K562 (cell line): ENCODE measurements around the gene UBE2N. TPM values are rescaled to one million over a fixed set of nuclear protein-coding genes. Genes with fewer than 3 reads are reported as not detected.

ENCODE experiments used
- ARNT ChIP-seq, 2 experiments: fragments of 450-650 bp; IDR thresholded peaks; 2 replicates each; pipeline ENCODE4 v1.6.1; 2016; ENCODE audit warnings: mild to moderate bottlenecking in 1 of 2
- C11orf30 ChIP-seq: fragments of 450-650 bp; IDR thresholded peaks from 2 replicates; pipeline ENCODE4 v1.6.1; 2016; ENCODE audit warnings: low read depth, mild to moderate bottlenecking
- CREM ChIP-seq: IDR thresholded peaks from 2 replicates; pipeline ENCODE4 v1.6.1; 2014; ENCODE audit warnings: antibody characterized with exemption, low read depth
- HNRNPH1 ChIP-seq: fragments of 200-400 bp; formaldehyde crosslinking; optimal IDR thresholded peaks from 2 replicates; pipeline ENCODE3; 2017; ENCODE audit warnings: low read depth, mild to moderate bottlenecking, low read length, moderate library complexity
- L3MBTL2 ChIP-seq: fragments of 450-650 bp; IDR thresholded peaks from 2 replicates; pipeline ENCODE4 v1.6.1; 2016; ENCODE audit warnings: mild to moderate bottlenecking, moderate library complexity
- SIX5 ChIP-seq, 2 experiments: IDR thresholded peaks; 2 replicates each; pipeline ENCODE4 v1.6.1; 2011; ENCODE audit warnings: low read length in 2 of 2, borderline replicate concordance in 1 of 2, low read depth in 1 of 2, mild to moderate bottlenecking in 1 of 2, moderate library complexity in 1 of 2; ENCODE audit not compliant: insufficient read depth in 1 of 2
- ZNF311 ChIP-seq: fragments of 250-450 bp; sonication (Bioruptor Pico); IDR thresholded peaks from 2 replicates; pipeline ENCODE4 v1.4.0; 2020; ENCODE audit warnings: mild to moderate bottlenecking, moderate library complexity
- ZNF407 ChIP-seq: fragments of 450-650 bp; IDR thresholded peaks from 2 replicates; pipeline ENCODE4 v1.6.1; 2016; ENCODE audit warnings: low read depth
- polyA plus RNA-seq, 8 experiments: library from polyadenylated mRNA; depleted of rRNA in 4 of 8; stranded (reverse) in 5 of 8; unstranded in 3 of 8; fragments of >200 nt; fragmentation: Nextera tagmentation in 2 of 8; fragmentation: Illumina TruSeq in 1 of 8; extraction: Ambion mirVana in 2 of 8; extraction: Trizol in 1 of 8; gene quantifications; 2 replicates each; pipeline versions ENCODE4 v1.2.1 to v1.2.3, GENCODE V29; 2011 to 2014; ENCODE audit warnings: inconsistent platforms in 1 of 8, missing spikeins in 1 of 8
- total RNA-seq, 7 experiments: library from RNA; depleted of rRNA in 6 of 7; stranded (reverse); fragments of >200 nt in 6 of 7; fragmentation: Illumina TruSeq in 2 of 7; extraction: Trizol in 2 of 7; gene quantifications; 2 replicates each; pipeline versions ENCODE4 v1.2.1 to v1.2.3, GENCODE V29; 2011 to 2021; ENCODE audit warnings: low replicate concordance in 1 of 7
- TF ChIP-seq, protein P1 (sequence below): fragments of 450-650 bp; IDR thresholded peaks from 2 replicates; pipeline ENCODE4 v1.7.1; 2018; ENCODE audit warnings: mild to moderate bottlenecking, low read depth; ENCODE audit not compliant: partially characterized antibody

The UBE2N gene
- total and polyA plus RNA-seq, 9 of the 15 experiments (the other 6 are each of a cell fraction or from before 2014, with no cell fraction given), result 189 to 826 (median 260) TPM

DNA sequence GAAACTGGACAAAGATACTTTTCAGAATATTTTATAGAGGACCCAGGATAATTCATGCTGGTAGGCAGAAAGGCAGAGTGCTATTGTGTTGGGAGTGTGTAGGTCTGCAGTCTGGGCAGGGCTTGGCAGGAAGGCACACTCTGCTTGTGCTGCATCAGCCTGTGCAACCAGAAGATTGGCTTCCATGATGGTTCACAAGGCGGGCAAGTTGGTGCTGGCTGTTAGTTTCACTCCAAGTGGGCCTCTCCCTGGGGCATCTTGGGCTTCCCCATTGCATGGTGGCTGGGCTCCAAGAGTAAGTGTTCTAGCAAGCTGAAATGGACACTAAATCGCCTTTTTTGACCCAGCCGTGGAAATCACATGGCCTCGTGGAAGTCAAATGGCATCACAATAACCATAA is 1.8 kb upstream of the UBE2N start (continued):
- no peak for TF ChIP-seq ZNF407
- TF ChIP-seq CREM, result no peak
- no peak for TF ChIP-seq HNRNPH1
- TF ChIP-seq SIX5 (IDR thresholded peaks at IDR 0.05; ENCODE audit: borderline replicate concordance in 1 of 2, insufficient read depth in 1 of 2, low read depth in 1 of 2, low read length in 2 of 2), result no peak
- TF ChIP-seq ARNT (IDR thresholded peaks at IDR 0.05), result no peak
- TF ChIP-seq, protein P1, sequence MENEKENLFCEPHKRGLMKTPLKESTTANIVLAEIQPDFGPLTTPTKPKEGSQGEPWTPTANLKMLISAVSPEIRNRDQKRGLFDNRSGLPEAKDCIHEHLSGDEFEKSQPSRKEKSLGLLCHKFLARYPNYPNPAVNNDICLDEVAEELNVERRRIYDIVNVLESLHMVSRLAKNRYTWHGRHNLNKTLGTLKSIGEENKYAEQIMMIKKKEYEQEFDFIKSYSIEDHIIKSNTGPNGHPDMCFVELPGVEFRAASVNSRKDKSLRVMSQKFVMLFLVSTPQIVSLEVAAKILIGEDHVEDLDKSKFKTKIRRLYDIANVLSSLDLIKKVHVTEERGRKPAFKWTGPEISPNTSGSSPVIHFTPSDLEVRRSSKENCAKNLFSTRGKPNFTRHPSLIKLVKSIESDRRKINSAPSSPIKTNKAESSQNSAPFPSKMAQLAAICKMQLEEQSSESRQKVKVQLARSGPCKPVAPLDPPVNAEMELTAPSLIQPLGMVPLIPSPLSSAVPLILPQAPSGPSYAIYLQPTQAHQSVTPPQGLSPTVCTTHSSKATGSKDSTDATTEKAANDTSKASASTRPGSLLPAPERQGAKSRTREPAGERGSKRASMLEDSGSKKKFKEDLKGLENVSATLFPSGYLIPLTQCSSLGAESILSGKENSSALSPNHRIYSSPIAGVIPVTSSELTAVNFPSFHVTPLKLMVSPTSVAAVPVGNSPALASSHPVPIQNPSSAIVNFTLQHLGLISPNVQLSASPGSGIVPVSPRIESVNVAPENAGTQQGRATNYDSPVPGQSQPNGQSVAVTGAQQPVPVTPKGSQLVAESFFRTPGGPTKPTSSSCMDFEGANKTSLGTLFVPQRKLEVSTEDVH, result no peak
- no peak for TF ChIP-seq C11orf30
- no peak for TF ChIP-seq ZNF311 (CRISPR knock-in tag)
- TF ChIP-seq L3MBTL2, result no peak
- TF ChIP-seq, all 486 proteins: peak for 0
